ENCODE measurements around the gene HSPE1. TPM values are rescaled to one million over a fixed set of nuclear protein-coding genes. Genes with fewer than 3 reads are reported as not detected.

HSPE1 gene
- total RNA-seq, 4 donors from 2014 or later: 23.8 to 95.4 (median 67.8) TPM

DNA sequence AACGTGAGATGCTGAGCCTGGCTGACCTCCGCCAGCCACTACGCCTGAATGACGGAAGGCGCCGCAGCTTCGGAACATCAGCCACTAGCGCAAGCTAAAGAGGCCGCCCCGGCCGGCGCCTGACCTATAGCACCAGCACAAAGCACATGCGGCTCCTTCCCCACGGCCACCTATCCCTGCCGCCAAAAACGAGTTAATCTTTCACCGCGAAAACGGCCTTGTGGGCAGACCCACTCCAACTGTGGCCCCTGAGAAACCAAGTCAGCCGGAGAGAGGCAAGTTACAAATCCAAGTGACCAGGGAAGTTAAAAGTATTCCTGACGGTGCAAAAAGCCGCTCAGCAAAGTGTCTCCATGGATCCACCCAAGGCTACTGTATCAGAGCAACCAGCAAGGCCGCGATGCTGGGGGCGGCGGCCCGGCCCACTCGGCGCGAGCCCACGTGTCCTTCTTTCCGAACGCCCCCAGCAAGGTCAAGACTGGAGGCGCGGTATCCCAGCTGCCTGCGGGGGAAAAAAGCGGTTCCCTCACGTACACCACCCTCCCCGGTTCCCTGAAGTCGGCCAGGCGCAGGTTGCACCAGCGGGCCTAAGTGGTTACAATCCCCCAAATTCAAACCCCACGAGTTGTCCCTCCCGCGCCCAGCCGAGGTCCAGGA, 1.1 kb upstream of the HSPE1 start:
- Histone ChIP-seq H3K4me1 (peaks cover 0 to 42% (median 21%) of the 10 kb centered on the region in 4 donors), H3K27ac (peak overlapping the region; percentile 92 to 95 (median 94)), H3K4me3 (peak overlapping the region; percentile 75 to 85 (median 80)), H3K9me3 (no peaks in the 10 kb centered on the region), H3K27me3 (no peaks in the 10 kb centered on the region), H3K36me3 (peaks cover 0 to 34% (median 0%) of the 10 kb centered on the region in 3 donors)
- TF ChIP-seq POLR2A (IDR thresholded peaks at IDR 0.05): peak; percentile 33 to 50
- TF ChIP-seq, protein P1, sequence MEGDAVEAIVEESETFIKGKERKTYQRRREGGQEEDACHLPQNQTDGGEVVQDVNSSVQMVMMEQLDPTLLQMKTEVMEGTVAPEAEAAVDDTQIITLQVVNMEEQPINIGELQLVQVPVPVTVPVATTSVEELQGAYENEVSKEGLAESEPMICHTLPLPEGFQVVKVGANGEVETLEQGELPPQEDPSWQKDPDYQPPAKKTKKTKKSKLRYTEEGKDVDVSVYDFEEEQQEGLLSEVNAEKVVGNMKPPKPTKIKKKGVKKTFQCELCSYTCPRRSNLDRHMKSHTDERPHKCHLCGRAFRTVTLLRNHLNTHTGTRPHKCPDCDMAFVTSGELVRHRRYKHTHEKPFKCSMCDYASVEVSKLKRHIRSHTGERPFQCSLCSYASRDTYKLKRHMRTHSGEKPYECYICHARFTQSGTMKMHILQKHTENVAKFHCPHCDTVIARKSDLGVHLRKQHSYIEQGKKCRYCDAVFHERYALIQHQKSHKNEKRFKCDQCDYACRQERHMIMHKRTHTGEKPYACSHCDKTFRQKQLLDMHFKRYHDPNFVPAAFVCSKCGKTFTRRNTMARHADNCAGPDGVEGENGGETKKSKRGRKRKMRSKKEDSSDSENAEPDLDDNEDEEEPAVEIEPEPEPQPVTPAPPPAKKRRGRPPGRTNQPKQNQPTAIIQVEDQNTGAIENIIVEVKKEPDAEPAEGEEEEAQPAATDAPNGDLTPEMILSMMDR (IDR thresholded peaks at IDR 0.05): no peak
- peak; percentile 77 to 91 (median 83) for DNase-seq

DNA sequence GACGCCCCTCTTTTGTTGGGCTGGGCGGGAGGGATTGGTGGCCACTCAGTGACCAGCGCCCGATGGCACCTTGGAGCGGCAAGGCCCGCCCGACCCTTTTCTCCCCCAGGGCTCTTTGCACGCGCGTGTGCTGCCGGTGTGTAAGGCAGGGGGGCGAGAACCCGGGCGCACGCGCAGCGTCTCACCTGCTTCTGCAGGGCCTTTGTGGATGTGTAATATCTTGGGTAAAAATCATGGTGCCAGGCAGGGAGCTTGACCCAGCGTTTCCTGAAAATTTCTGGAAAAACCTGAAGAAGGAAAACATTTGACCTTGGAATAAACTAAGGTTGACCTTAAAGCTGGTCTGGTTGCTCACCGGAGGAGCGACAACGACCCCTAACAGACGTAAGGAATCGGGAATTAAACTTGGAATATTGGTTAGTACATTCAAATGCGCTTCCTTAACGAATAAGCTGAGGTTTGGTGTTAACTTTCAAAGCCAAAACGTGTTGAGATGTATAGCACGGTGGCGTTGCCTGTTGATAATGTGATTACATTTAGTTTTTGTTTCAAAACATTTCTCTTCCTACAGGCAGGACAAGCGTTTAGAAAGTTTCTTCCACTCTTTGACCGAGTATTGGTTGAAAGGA, 438 bp downstream of the HSPE1 start:
- Histone ChIP-seq H3K36me3 (peaks cover 0 to 28% (median 0%) of the 10 kb centered on the region in 3 donors), H3K27ac (peak overlapping the region; percentile 92 to 95 (median 94)), H3K9me3 (no peaks in the 10 kb centered on the region), H3K27me3 (no peaks in the 10 kb centered on the region), H3K4me3 (peak overlapping the region; percentile 75 to 85 (median 80)), H3K4me1 (peaks cover 0 to 41% (median 20%) of the 10 kb centered on the region in 4 donors)
- DNase-seq: no peak
- TF ChIP-seq, protein P1 (IDR thresholded peaks at IDR 0.05): no peak
- no peak for TF ChIP-seq POLR2A (IDR thresholded peaks at IDR 0.05)

DNA sequence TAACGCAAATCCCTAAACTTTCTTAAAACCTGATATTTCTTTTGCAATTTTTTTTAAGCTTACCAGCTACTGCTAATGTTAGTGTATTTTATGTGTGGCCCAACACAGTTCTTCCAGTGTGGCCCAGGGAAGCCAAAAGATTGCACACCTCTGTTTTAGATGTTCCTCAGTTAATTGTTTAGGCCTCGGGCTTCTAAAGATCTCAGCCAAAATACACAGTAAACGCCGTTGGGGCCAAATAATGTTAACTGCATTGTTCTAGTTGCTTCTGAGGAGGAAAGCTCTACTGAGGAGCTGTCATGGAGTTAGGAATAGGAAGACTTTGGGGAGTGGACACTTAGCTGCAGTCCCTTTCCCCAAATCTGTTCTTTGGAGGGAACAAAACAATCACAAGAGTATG, 2.0 kb downstream of the HSPE1 start:
- TF ChIP-seq, protein P1 (IDR thresholded peaks at IDR 0.05): no peak
- TF ChIP-seq POLR2A (IDR thresholded peaks at IDR 0.05): no peak
- Histone ChIP-seq H3K4me1 (peaks cover 0 to 31% (median 15%) of the 10 kb centered on the region in 4 donors), H3K4me3 (peak overlapping the region in 2 of 4 donors; percentile 75 to 85)

DNA sequence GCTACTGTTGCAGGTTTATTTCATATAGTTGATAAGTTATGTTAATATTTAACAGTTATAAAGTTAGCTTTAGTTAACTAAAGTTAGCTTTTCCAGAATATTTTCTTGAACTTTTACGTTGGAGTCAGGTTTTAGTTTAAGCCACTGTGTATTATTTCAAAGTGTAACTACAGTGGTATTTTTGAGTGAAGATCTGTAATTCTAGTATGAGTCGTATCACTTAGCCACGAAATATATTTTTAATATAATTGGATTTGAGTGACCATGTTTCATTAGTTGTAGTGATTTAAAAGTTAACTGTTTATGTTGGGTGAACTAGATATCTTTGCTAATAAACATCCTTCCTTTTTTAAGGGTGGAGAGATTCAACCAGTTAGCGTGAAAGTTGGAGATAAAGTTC, 2.5 kb downstream of the HSPE1 start:
- Histone ChIP-seq H3K27me3 (no peaks in the 10 kb centered on the region), H3K4me3 (peak overlapping the region in 1 of 4 donors; percentile 85), H3K9me3 (no peaks in the 10 kb centered on the region), H3K36me3 (peaks cover 0 to 13% (median 0%) of the 10 kb centered on the region in 3 donors), H3K4me1 (peaks cover 0 to 26% (median 15%) of the 10 kb centered on the region in 4 donors), H3K27ac (peak overlapping the region in 2 of 4 donors; percentile 1 to 44)
- TF ChIP-seq POLR2A (IDR thresholded peaks at IDR 0.05): no peak
- TF ChIP-seq, protein P1 (IDR thresholded peaks at IDR 0.05): no peak
- DNase-seq: no peak

More for the DNA sequence above, 2.0 kb downstream of the HSPE1 start:
- DNase-seq: no peak
- H3K36me3 ChIP-seq: peaks cover 0 to 13% (median 0%) of the 10 kb centered on the region in 3 donors
- no peaks in the 10 kb centered on the region for H3K27me3 ChIP-seq
- peak overlapping the region in 2 of 4 donors; percentile 1 to 44 for H3K27ac ChIP-seq
- H3K9me3 ChIP-seq: no peaks in the 10 kb centered on the region

DNA sequence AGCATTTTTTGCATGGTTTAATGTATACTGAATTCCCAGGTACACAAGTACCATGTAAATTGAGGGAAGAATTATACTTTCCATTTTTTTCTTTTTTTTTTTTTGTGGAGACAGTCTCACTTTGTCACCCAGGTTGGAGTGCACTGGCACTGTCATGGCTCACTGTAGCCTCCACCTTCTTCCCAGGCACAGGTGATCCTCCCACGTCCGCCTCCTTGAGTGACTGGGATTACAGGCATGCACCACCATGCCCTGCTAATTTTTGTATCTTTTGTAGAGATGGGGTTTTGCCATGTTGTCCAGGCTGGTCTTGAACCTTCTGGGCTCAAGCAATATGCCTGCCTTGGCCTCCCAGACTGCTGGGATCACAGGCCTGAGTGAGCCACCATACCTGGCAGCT, 3.8 kb downstream of the HSPE1 start:
- Histone ChIP-seq H3K27ac (no peak overlapping the region), H3K9me3 (no peaks in the 10 kb centered on the region), H3K36me3 (peaks cover 0 to 13% (median 0%) of the 10 kb centered on the region in 3 donors), H3K27me3 (no peaks in the 10 kb centered on the region), H3K4me1 (peaks cover 0 to 16% (median 8%) of the 10 kb centered on the region in 4 donors), H3K4me3 (no peak overlapping the region)
- DNase-seq: no peak
- no peak for TF ChIP-seq POLR2A (IDR thresholded peaks at IDR 0.05)
- TF ChIP-seq, protein P1 (IDR thresholded peaks at IDR 0.05): no peak
